Measurements from ENCODE around the gene BAG5.
A peak's percentile ranks its signal among the peaks of the same experiment; 100 is the strongest.

BAG5 gene

DNA sequence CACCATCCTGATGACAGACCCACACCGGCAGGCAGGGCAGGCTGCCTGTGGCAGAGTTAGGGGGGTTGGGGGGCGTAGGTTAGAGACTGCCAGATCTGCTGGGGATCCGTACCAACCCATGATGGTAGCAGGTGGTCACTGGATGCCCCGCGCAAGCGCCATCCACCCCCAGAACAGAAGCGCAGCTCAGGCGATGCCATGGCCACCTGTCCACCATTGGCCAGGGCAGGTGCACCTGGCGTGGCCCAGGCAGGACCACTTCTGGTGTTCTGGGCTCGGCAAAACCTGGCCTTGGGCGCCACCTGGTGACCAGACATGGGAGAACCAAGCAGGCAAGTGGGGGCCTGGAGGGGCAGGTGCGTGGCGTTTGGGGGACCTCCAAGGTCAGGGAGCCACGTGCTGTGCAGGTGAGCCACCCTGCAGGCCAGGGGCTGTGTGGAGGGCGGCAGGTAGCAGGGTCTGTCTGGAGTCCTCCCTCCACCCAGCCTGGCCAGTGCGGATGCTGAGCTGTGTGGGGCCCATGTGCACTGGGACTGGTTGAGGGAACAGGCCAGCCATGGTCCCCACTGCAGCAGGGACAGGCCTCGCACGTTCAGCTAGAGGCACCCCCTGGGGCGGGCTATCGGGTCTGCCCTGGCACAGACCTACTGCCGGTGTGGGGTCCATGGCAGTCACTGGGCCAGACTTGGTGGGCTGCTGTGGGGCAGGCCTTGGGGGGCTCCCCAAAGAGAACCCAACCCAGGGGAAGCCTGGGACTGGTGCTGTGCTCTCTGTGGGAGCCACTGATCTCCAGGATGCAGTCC, 15.6 kb downstream of the BAG5 start:
- peak; percentile 20 for DNase-seq

DNA sequence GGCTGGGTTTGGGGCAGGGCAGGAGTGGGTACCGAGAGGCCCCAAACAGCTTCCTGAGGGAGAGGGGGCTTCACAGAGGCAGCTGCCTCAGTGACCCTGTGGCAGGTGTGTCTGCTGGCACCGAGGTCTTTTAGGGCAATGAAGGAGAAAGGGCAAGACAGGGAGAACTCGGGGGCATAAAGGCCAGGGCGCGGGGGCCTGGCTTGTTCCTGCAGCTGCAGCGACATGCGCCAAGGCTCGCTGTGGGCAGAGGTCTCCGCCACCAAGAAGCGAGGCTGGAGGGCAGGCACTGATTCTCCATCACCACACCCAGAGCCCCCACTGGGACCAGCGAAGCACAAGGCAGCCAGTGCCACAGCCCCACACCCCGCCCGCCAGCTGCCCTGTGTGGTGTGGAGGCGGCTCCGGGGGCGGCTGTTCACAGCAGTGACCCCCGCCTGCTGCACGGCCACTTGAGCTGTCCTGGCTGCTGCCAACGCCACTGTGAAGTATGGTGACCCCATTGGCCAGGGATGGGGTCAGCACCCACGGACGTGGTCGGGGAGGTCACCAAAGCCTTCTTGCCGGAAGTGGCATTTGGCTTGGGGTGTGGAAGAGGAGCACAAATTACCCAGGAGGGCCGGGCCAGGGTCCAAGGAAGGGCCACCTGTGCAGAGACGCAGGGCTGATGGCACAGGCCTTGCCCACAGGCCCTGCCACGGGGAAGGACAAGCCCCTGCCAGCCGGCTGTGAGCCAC, 16.4 kb downstream of the BAG5 start:
- DNase-seq, result no peak

DNA sequence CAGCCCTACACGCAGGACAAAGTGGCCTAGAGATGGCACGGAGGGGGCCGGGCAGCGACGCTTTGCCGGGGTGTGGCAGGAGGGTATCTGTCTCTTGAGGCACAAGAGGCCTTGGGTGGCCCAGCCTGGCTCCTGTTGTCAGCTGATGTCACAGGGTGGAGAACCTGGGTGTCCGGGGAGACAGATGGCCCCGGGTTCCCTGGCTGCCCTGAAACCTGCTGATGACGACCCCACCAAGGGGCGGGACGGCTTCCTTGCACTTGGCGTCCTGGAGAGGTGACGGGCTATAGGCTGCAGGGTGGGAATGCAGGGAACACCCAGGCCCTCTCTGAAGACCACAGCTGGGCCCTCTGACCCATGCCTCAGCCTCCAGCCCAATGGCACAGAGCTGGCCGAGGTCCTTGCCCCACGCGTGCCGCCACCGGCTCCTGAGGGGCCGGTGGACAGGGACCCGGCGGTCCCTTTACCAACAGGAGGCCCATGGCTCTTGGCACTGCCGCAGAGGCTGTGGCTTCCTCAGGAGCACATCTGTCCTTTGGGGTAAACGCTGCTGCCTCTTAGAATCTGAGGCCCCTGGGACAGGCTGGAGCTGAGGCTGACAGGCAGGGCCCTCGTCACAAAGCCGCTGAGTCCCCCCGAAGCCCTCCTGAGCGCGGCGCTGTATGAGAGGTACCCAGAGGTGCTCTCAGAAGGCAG, 17.1 kb downstream of the BAG5 start:
- no peak for DNase-seq

GRCh38 chr14:103544388-103545218, 17.9 kb downstream of the BAG5 start:
- DNase-seq, result no peak

DNA sequence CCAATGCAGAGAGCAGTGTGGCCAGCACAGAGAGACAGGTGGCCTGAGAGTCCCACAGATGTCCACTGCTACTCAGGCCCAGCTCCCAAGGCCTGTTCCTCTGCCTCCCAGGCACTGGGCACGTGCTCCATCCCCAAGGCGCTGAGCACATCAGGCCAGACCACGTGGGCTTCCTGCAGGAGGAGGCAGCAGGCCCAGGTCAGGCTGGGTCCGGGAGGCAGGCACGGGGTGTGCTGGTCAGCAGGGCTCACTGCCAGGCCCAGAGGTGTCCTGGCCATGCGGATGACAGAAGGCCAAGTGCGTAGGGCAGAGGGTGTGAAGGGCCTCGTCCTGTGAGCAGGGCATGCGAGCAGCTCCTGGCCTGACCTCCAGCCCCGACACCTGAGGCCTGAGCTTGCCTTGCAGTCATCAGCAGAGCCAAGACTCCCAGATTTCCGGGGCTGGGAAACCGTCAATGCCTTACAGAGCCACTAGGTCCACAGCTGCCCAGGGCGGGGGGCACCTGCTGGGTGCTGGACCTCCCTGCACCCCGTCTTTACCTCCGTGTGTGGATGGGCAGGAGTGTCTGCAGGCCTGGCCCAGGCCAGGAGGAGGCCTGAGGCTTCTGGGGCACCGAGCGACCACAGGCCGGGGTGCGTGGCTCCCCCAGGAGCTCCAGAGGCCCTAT, 18.6 kb downstream of the BAG5 start:
- no peak for DNase-seq

DNA sequence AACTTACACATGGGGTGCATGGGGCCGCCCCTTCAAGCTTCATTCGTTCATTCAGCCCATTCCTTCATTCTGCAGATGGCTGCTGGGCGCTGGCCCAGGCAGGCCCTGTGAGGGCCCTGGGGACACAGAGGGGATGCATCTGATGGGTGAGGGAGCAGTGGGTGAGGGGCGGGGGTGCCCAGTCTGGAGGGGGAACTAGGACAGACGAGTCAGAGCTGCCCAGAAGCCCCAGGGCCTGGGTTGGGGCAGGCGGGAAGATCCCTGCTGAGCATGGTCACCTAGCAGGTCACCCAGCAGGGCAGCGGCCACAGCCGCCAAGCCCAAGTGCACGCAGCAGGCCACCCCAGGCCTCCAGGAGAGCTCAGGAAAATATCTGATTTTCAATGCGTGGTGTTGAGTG, 19.3 kb downstream of the BAG5 start:
- no peak for DNase-seq

DNA sequence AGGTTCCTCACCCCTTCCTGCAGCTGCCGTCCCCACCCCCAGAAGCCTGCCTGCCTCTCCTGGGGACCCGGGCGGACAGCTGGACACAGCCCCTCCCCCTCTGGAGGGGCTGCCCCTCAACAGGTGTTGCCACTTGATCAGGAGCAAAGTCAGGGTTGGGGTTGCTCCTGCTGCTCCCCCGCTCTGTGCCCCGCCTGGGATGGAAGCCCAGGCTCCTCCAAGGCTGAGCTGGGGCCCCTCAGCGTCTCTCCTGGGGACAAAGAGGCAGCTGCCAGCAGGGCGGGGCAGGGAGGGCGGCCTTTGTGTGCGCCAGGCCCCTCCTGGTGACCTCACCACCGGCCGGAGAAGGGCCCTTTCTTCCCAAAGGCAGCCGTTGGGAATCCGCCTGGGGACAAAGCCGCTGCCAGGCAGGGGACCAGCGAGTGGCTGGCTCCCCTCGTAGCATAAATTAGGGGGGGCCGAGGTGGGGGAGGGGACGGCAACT, 19.8 kb downstream of the BAG5 start:
- DNase-seq, result no peak

DNA sequence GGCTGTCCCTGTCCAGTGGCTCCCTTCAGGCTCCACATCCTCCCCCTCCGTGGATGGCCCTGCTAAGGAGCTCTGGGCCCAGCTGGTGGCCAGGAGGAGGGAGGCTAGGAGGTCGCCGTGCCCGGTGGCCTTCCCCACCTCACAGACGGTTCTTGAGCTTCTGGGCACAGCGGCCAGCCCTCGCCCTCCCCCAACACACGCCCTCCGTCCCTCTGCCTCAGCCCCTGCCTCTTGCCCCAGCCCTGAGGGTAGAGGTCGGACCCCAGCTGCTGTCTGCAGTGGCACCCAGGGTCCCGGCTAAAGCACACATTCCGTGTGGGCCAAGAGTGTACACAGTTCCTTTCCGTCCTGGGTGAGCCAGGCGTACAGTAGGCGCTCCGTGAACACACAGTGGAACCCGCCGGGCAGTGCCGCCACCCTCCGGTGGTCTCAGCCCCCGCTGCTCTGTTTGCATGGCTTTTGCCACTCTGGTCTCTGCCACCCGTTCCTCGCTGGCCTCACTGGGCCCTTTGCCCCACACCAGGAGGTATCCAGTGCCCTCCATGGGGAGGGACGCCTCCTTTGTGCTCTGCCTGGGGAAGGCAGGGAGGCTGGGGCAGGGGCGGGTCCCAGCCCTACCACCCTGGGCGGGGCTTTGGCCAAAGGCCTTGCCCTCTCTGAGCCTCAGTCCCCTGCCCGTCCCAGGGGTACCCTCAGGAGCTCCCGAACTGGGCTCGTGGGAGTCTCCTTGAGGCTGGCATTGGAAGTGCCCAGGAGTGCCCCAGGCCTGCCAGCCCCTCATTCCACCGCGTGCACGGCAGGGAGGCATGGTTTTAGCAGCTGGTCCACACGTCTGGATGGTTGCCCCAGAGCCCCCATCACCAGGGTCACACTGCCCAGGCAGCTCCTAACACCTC, 20.5 kb downstream of the BAG5 start:
- no peak for DNase-seq

DNA sequence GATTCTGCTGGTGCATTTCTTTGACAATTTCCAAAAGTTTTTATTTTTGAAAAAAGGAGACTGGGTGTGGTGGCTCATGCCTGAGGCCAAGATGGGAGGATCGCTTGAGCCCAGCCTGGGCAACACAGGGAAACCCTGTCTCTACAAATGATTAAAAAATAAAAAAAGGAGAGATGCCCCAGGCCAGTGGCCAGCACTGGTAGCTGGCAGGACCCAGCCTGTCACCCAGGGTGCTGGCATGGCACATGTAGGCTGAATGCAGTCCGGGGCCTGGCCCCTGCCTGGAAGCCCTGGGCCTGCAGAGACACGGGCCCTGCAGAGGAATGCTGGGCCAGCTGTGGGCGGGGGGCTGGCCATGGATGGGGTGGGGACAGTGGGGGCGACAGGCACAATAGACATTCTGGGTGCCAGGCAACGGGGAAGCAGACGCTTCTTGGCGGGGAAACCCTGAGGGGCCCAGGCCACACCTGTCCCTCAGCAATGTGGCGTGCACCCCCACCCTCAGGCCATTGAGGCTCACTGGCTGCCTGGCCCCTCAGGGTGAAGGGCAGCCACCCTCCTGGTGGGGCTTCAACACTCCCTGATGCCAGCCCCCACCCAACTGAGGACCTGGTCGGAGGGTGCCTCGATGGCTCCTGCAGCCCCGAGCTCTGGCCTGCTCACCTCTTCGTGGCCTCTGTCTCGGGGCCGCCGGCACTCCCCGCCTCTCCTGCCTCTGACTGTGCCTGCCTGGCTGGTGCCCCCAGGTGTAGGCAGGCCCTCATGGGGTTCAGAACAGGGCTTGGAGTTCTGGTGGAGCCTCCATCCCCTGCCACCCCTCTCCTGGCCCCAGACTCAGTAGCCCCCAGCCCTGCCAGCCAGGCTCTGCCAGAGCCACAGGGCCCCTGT, 21.4 kb downstream of the BAG5 start:
- DNase-seq, result no peak

DNA sequence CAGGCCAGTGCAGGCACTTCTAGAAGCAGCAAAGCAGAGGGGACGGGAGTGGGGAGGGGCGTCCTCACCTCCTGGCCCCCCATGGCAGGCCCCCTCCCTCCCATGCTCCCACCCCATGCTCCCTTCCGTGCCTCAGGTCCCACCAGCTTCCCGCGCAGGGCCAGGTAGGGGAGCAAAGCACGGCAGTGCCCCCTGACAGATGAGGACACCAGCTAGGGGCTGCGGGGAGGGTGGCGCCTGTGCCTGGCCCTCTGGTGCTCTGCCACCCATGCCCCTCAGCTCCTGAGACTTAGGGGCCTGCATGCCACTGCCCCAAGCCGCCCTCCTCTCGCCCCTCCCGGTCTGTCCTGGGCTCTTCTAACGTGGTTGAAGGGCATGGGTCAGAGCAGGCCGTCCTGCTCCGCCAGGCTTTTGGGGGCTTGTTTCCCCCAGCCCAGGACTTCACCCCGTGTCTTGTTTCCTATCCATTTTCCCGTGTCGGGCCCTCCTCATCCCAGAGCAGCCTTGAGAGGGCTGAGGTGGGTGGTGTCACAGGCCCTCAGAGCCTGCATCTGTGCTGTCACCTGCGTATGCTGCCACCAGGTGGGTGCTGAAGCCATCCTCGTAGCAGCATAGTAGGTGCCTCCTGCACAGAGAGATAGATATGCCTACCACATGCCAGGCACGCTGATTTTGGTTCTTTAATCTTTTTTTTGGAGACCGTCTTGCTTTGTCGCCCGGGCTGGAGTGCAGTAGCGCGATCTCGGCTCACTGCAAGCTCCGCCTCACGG, 23.2 kb downstream of the BAG5 start:
- no peak for DNase-seq

DNA sequence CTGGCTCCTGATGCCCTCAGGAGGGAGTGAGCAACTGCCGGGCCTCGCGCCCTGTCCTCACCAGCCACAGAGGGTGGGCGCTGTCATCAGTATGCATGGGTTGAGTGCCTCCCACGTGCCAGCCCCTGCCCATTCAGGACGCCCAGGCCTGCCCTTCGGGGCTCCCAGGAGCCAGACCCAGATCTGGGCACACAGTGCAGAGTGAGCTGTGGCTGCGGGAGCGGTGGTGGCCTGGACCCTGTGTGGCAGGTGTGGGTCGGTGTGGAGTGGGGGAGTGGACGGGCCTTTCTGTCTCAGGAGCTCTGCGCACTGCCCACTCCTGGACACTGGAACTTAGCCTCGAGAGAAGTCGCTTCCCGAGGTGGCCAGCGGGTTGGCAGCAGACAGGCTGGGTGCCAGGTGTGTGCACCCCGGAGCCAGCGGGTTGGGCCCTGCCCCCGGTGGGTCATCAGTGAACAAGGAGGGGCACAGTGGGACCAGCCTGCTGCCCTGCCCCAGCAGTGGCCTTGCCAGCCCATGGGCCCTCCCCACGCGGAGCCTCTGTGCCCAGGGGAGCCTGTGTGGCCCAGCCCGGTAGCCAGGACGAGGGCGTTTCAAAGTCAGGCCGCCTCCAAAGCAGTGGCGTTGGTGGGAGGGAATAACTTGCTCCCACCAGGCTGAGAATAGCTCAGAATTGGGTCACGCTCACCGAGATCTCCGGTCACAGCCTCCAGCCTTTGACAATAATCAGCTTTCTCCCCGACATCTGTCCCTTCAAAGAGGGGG, 24.0 kb downstream of the BAG5 start:
- no peak for DNase-seq

DNA sequence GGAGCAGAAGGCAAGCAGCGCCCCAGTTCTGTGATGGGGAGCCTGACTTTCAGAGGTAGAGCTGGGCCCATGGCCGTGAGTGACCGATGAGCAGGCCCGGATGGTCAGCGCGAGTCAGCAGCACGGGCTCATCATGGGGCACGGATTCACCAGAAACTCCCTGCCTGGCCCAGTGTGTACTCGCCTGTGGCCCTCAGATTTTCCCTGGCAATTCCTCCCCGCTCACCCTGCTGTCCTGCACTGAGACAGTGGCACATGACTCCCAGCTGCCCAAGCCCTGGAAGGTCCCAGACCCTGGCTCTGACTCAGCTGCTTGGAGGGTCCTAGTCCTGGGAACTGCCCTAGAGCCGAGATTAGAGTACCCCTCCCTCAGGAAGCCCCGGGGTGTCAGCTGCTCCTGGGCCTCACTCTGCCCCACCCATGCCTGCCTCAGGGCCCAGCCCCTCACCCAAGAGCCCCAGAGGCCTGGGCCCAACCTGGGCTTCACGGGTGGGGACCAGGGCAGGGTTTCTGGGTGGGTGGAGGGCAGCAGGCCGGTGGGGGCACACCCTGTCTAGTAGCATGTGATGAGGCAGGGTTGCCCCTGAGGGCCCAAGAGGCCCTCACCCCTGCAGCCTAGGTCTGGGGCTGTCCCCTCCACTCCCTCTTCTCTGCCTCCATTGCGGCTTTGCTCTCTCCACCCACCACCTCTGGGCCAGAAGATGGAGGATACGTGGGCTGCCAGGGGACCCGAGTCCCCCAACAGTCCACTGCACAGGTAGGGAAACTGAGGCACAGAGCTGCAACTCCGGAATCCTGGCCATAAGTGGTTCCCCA, 25.1 kb downstream of the BAG5 start:
- no peak for DNase-seq

- no peak for DNase-seq
These were observed 25.8 kb downstream of the BAG5 start for GRCh38 chr14:103536693-103537092.

DNA sequence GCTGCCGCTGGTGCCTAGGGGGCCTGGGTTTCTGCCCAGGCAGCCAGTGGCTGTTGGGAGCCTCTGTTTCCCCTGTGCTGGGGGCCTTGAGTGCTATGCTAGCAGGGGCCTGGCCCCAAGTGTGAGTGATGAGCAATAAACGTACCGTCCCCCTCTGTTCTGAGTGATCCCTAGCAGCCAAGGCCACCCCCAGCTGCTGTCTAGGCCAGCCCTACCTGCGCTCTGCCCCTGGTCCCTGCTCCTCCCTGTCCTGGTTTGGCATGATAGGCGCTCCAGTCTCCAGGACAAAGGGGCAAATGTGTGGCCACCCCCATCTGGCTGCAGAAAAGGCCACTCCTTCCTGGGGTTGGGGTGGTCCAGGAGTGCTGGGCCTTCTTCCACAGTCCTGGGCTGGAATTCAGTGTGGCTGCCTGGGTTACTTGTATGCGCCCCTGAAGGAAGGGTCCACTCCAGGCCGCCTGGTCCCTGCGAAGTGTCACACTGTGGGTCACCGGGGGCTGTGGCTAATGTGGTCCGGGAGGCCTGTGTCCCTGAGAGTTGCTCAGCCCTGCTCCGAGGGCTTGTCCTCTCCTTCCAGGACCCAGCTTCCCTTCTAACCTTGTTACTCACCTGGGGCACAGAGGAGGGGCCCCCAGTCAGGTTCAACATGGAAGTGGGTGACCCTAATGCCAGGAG, 26.4 kb downstream of the BAG5 start:
- no peak for DNase-seq

DNA sequence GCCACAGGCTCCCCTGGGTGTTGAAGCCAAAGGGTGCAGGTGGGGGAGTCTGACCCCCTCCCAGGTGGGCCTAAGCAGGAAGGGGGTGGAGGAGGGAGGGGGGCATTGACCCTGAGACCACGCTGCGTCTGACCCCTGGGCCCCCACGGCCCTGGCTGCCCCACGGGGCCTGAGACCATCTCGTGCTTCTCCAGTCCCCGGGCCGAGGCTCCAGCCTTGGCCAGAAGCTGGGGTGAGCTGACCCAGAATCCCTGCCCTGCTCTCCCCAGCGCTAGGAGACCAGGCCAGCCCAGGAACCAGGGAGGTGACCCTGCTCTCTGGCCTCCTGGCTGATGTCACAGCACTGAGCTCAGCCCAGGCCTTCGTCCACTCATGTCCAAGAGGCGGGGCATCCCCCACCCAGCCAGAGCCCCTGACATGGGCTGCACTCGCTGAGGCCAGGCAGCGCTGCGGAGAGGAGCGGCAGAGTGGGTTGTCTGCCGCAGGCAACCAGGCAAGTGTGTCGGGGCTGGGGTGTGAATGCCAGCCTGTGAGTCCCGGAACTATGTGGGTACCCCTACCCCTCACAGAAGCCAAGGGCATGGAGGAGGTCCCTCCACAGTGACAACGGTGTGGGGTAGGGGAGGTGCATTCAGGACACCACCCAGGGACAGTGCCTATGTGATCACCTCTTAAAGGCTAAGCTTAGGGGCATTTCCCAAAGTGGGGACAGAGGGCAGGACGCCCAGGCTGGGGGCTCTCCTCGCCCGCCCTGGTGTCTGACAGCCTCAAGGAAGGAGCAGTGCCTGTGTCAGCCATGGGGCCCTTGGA, 27.2 kb downstream of the BAG5 start:
- no peak for DNase-seq

GRCh38 chr14:103534576-103535061, 27.8 kb downstream of the BAG5 start:
- DNase-seq, result no peak

Data from NCI-H2029 (cell line).